Measurements from ENCODE around the gene TAOK1.
"Not testable (repeated sequence)": the region's sequence is repeated elsewhere in the genome, so short reads cannot be mapped to it uniquely, and the experiment has no call there.

Gene TAOK1

DNA sequence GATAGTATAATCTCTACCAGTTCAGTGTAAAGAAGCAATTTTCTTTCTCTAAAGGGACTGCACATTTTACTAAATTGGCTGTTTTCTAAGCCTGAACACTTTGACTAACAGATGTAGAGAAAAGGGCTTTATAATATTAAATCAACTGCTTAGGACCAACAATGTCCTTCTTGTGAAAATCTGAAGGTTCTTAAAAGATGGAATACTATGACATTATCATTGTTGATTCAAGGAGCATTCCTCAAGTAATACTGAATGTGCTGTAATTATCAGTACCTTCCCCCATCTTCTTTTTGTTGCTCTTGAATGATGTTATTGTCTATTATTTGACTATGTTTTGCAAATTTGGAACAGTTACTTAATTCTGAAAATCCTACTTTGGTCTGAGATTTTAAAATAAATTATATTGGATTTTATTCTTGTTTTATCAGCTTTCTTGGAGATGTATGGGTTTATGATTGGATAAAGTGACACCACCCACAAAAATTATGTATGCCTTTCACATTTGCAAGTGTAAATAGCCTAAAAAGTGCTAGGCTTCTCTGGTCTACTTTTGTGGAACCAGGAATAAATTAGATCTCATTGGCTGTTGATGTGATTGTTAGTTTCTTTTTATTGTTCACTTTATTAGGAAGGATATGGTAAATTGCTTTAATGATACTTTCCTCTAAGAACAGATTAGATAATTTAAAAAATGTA is 53.0 kb downstream of the TAOK1 start:
- in situ Hi-C loops (cut with MboI; ENCODE audit: low sequenced_read_pairs) = no loop called here

DNA sequence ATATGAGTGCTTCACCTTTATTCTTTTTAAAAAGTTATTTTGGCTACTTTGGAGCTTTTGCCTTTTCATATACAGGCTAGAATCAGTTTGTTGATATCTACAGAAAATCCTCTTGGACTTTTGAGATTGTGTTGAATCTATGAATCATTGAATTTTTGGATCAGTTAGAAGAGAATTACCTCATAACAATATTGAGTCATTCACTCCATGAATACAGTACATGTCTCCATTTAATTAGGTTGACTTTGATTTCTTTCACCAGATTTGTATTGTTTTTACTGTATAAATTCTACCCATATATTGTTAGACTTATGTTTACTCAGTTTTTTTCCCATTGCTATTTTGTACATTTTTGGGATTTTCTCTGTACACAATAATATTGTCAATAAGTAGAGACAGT is 54.4 kb downstream of the TAOK1 start:
- in situ Hi-C loops (cut with MboI; ENCODE audit: low sequenced_read_pairs) = no loop called here

DNA sequence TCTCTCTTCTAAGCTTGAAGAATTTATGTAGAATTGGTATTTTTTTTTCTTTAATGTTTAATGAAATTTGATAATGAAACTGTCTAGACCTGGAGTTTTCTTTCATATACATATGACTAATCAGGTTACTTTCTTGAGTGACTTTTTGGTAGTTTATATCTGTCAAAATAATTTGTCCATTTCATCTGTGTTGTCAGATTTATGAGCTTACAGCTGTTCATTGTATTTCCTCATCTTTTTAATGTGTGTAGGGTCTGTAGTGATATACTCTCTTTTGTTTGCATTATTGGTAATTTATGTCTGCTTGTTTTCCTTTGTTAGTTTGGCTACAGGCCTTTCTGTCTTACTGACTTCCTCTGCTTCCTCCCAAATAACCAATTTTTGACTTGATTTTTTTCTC is 55.7 kb downstream of the TAOK1 start:
- in situ Hi-C loops (cut with MboI; ENCODE audit: low sequenced_read_pairs) = no loop called here

DNA sequence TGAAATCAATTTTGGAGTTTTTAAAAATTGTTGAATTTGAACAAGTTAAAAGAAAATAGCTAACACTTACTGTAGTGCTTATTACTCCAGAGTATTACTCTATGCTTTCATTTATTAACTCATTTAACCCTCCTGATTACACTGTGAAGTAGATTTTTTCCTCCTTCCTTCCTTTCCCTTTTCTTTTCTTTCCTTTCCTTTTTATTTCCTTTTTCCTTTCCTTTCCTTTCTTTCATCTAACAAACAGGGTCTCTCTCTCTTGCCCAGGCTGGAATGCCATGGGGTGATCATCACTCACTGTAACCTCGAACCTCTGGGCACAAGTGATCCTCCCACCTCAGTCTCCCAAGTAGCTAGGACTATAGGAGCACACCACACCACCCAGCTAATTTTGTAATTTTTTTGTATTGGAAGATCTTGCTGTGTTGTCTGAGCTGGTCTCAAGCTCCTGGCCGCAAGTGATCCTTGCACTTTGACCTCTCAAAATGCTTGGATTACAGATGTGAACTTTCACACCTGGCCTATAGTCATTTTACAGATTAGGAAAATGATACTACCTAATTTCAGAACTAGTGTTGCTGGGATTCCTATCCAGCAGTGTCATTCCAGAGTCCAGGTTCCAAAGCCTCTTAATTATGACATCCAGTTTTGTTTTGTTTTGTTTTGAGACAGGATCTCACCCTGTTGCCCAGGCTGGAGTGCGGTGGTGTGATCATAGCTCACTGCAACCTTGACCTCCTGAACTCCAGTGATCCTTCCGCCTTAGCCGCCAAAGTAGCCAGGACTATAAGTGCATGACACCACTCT is 59.9 kb downstream of the TAOK1 start:
- in situ Hi-C loops (cut with MboI; ENCODE audit: low sequenced_read_pairs) = no loop called here

DNA sequence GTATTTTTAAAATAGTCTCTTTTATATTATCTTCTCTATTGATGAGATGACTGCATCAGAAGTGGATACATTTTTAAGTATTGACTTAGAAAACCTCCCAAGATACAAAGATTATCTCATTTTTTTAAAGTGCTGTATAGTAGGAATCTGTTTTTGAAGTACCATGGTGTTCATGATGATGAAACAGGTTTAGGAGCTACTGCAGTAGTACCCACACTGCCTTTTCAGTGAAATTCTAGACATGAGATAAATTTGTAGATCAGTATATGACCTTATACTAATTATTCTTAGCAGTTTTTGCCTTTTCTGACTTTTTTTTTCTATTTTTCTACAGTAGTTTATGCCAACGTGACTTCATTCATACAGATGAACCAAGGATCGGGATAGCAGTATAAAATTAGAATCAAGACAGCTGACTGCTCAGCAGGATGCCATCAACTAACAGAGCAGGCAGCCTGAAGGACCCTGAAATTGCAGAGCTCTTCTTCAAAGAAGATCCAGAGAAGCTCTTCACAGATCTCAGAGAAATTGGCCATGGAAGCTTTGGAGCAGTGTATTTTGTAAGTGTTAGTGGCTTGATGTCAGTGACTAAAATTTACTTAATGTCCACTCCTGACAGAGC is 61.1 kb downstream of the TAOK1 start:
- in situ Hi-C loops (cut with MboI; ENCODE audit: low sequenced_read_pairs) = no loop called here

DNA sequence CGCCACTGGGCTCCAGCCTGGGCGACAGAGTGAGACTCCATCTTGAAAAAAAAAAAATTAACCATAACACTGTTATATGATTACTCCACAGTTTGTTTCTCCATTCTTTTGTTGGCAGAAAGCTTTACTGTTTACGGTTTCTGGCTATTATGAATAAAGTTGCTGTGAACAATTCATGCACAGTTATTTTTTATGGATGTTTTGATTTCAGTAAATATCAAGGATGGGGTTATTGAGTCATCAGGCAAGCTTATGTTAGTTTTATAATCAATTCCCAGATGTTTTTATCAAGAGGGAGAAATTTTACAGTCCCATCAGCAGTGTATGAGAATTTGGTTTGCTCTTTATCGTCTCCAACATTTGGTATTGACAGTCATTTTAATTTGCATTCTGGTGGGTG is 67.9 kb downstream of the TAOK1 start:
- in situ Hi-C loops (cut with MboI; ENCODE audit: low sequenced_read_pairs) = no loop called here

DNA sequence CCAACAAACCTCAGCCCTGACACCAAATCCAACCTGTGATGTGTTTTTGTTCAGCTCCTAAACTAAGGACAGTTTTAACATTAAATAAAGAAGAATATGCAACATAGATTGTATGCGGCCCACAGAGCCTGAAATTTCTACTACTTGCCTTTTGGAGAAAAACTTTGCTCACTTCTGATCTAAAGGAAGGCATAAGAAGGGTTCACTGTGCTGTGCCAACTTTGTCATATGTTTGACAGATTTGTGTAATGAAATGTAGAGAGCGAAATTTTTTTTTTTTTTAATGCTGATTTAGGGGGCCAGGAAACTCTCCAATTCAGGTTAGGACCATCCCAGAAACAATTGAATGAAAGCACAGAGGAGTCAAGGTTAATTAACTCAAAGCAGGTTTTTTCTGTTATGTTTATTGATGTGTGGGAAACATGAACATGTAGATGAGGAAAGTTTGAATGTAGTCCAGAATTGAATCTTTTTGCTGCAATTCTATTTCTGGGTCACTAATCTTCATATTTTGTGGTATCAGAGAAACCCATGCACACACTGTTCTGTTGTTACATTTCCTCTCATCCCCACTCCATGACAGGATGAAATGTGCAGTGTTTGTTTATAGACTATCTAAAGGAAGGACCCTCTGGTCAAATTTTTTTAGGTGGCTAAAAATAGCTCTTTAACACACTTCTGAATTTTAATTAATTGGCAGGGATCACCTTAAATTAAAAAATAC is 71.5 kb downstream of the TAOK1 start:
- in situ Hi-C loops (cut with MboI; ENCODE audit: low sequenced_read_pairs) = no loop called here

DNA sequence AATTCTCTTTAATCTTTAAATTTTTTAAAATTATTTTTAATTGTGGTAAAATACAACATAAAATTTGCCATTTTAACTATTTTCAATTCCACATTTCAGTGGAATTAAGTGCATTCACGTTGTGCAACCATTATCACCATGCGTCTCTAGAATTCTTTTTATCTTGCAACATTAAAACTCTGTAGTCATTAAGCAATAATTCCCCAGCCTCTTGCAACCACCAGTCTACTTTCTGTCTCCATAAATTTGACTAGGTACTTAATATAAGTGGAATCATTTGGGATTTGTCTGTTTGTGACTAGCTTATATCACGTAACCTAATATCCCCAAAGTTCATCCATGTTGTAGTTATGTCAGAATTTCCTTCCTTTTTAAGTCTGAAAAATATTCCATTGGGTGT is 79.1 kb downstream of the TAOK1 start:
- in situ Hi-C loops (cut with MboI; ENCODE audit: low sequenced_read_pairs) = no loop called here

DNA sequence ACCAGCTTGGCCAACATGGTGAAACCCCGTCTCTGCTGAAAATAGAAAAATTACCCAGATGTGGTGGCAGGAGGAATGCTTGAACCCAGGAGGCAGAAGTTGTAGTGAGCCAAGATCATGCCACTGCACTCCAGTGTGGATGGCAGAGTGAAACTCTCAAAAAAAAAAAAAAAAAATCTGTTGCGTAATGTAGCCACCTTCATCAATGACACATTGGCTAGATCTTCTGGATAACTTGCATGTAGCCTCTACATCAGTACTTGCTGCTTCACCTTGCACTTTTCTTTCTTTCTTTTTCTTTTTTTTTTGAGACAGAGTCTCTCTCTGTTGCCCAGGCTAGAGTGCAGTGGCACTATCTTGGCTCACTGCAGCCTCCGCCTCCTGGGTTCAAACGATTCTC is 83.3 kb downstream of the TAOK1 start:
- in situ Hi-C loops (cut with MboI; ENCODE audit: low sequenced_read_pairs) = not testable (repeated sequence)

DNA sequence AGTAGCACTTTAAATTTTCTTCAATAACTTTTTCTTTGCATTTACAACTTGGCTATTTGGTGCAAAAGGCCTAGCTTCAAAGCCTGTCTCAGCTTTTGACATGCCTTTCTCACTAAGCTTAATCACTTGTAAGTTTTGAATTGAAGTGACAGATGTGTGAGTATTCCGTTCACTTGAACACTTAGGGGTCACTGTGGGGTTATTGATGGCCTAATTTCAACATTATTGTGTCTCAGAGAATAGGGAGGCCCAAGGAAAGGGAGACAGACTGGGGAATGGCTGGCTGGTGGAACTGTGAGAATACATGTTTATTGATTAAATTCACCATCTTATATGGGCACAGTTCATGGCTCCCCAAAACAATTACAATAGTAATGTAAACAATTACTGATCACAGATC is 84.1 kb downstream of the TAOK1 start:
- in situ Hi-C loops (cut with MboI; ENCODE audit: low sequenced_read_pairs) = no loop called here

DNA sequence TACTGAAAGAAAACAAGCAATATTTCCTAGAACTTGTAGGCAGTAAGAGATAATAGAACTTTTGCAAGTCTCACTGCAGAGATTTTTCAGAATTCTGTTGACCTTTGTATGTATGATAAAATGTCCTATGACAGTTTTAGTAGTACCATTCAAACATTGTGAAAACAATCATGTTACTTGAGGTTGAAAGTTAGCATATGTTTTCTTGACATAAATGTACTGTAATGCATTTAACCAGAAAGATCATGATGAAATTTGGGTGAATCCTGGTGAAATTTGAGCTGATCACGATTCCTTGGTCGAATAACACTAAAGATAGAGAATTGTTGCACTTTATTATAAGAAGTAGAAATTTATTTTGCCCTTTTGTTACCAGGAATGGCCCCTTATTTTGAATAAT is 85.7 kb downstream of the TAOK1 start:
- in situ Hi-C loops (cut with MboI; ENCODE audit: low sequenced_read_pairs) = no loop called here

DNA sequence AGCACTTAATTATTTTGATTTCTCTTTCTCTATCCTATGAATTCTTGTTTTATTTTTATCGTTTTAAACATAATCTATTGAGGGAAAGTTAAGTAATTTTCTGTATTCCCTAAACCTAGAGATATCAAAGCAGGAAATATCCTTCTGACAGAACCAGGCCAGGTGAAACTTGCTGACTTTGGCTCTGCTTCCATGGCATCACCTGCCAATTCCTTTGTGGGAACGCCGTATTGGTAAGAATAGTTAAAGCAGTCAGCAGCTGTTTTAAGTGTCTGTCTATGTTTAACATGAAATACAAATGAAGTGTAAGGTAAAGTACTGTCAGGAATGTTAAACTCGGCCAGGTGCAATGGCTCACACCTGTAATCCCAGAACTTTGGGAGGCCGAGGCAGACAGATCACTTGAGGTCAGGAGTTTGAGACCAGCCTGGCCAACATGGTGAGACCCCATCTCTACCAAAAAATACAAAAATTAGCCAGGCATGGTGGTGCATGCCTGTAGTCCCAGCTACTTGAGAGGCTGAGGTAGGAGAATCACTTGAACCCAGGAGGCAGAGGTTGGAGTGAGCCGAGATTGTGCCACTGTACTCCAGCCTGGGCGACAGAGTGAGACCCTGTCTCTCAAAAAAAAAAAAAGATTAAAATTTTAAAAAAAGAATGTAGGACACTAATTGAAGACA is 90.2 kb downstream of the TAOK1 start:
- in situ Hi-C loops (cut with MboI; ENCODE audit: low sequenced_read_pairs) = not testable (repeated sequence)

DNA sequence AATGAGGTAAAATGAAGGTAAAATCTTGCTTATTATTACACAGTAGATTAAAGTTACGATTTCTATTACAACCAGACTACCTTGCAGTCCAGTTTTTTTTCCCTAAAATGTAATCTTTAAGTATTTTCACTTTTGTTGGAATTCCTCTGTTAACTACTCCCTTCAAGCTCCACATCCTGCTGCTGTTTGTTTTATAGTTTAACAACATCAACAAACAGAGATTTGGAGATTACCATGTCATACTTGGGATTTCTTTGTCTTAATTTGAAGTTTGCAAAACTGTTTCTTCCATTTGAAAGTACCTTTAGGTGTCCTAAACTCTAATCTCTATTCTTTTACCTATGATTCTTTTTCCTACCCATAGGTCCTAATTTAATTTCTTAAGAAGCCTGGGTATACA is 93.3 kb downstream of the TAOK1 start:
- in situ Hi-C loops (cut with MboI; ENCODE audit: low sequenced_read_pairs) = no loop called here

DNA sequence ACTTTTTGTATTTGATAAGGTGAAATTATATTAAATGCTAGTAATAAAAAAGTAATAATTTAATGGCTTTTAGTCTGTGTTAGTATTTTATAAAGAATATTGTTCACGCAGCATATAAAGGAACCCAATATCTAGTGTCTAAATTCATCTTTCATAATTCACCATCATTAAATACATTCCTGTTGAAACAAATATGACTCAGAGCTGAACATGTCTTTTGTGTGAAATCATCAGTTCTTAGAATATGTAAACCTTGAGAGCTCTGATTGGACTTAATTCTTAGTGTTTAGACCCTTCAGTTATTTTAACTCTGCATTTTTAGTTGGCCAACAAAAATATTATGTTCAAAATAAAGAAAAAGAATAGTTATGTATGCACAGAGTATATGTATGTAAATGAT is 104.8 kb downstream of the TAOK1 start:
- in situ Hi-C loops (cut with MboI; ENCODE audit: low sequenced_read_pairs) = no loop called here

DNA sequence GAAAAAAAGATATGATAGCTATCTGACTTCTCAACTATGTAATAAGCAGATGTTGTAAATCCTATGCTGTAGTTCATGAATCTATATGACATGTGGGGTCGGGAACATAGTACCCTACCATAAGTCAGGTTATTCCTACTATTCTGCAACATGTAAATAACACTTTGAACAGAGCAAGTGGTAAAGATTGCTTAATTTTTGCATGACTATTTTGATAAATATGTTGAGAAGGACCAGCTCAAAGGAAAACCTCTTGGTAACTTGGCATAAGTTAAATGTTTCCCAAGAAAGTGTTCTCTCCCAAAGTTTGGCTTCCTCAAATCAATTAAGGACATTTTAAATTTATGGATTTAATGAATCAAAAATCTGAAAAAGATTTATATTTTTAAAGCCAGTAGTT is 114.5 kb downstream of the TAOK1 start:
- in situ Hi-C loops (cut with MboI; ENCODE audit: low sequenced_read_pairs) = no loop called here

DNA sequence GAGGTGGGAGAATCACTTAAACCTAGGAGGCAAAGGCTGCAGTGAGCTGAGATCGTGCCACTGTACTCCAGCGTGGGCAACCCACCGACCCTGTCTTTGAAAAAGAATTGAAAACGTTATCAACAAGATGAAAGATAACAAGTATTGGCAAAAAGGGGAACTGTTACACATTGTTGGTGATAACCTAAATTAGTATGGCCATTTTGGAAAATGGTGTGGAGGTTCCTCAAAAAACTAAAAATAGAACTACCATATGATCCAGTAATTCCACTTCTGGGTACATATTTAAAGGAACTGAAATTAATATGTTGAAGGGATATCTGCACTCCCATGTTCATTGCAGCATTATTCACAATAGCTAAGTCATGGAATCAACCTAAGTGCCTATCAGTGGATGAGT is 115.7 kb downstream of the TAOK1 start:
- in situ Hi-C loops (cut with MboI; ENCODE audit: low sequenced_read_pairs) = no loop called here

DNA sequence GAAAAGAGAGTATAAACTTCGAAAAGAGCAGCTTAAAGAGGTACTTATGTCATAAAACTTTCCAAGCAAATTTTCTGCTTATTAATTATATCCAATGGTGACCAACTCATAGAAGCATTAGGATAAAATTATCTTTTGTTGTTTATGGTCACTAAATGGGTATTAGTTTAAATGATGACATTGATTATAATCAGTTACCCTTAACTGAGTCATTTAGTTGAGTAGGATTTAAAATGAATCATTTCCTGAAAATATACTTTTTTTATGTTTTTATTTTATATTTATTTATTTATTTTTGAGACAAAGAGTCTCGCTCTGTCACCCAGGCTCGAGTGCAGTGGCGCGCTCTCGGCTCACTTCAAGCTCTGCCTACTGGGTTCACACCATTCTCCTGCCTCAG is 120.8 kb downstream of the TAOK1 start:
- in situ Hi-C loops (cut with MboI; ENCODE audit: low sequenced_read_pairs) = no loop called here

DNA sequence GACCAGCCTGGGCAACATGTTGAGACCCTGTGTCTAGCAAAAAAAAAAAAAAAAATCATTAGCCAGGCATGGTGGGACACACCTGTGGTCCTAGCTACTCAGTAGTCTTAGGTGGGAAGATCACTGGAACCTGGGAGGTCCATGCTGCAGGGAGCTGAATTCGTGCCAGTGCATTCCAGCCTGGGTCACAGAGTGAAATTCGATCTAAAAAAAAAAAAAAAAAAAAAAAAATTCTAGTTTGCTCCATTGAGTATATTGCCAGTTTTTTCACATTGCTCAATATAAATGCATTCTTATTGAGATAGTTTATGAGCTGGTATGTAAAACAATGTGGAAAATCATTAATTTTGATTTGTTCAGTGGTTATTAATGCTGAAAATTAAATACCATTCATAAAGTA is 124.6 kb downstream of the TAOK1 start:
- in situ Hi-C loops (cut with MboI; ENCODE audit: low sequenced_read_pairs) = no loop called here

DNA sequence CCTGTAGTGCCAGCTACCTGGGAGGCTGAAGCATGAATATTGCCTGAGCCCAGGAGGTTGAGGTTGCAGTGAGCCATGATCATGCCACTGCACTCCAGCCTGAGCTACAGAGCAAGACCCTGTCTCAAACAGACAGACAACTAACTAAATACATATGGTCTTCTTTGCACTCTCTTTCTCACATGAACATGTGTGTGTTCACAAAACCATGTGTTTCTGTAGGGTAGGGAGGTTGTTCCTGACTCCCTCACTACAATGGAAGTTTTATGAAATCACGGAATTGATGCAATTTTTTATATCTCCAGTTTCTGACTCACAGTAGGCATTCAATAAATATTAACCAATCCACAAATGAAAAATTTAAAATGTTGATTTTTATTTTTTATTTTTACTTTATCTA is 128.2 kb downstream of the TAOK1 start:
- in situ Hi-C loops (cut with MboI; ENCODE audit: low sequenced_read_pairs) = no loop called here

DNA sequence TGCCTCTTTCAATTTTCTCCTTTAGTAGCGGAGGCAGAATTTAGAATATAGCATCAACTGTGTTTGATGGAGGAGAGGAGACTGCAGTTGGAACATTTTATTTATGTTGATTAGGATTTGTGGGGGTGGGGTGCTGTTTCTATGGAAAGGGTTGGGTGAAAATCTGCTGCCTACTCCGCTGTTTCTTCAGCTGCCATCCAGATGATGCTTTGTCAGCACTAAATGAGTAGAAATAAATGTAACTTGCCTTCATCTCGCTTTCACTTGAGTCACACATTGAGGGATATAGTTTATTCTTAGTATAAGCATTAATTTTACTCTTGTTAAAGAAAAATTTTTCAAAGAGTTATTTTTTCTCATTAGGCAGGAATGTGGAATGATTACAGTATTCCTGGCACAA is 134.5 kb downstream of the TAOK1 start:
- in situ Hi-C loops (cut with MboI; ENCODE audit: low sequenced_read_pairs) = no loop called here

DNA sequence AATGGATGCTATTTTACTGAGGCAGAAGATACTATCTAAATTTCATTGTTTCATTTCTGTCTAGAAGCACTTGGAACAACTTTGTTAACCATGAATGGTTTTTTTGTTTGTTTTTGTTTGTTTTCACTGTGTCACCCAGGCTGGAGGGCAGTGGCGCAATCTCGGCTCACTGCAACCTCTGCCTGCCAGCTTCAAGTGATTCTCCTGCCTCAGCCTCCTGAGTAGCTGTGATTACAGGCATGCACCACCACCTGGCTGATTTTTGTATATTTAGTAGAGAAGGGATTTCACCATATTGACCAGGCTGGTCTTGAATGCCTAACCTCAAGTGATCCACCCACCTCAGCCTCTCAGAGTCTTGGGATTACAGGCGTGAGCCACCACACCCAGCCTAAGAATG is 136.2 kb downstream of the TAOK1 start:
- in situ Hi-C loops (cut with MboI; ENCODE audit: low sequenced_read_pairs) = no loop called here
